H9 (cell line): ENCODE results near the gene CDC42EP3. TPM values are rescaled to one million over a fixed set of nuclear protein-coding genes. Genes with fewer than 3 reads are reported as not detected.

Source experiments
- DNase-seq: peaks from one replicate; pipeline ENCODE4 v3.0.0-alpha.2; 2017
- H2AFZ ChIP-seq: one replicate; pipeline ENCODE4 v1.6.1; 2013; ENCODE audit warnings: mild to moderate bottlenecking, low read length, control low read depth, moderate library complexity
- H2AK5ac ChIP-seq: 2 replicates; pipeline ENCODE4 v1.6.1; 2013; ENCODE audit warnings: low read length, control low read depth, mixed read lengths; ENCODE audit not compliant: insufficient read length
- H2BK120ac ChIP-seq: one replicate; pipeline ENCODE4 v1.6.1; 2013; ENCODE audit warnings: low read depth, mild to moderate bottlenecking, low read length, control low read depth, inconsistent platforms; ENCODE audit not compliant: poor library complexity, severe bottlenecking
- H2BK12ac ChIP-seq: 2 replicates; pipeline ENCODE4 v1.6.1; 2013; ENCODE audit warnings: low read length, control low read depth, mixed read lengths, low read depth; ENCODE audit not compliant: insufficient read length
- H2BK15ac ChIP-seq: 2 replicates; pipeline ENCODE4 v1.6.1; 2013; ENCODE audit warnings: low read depth, low read length, control low read depth
- H2BK20ac ChIP-seq: one replicate; pipeline ENCODE4 v1.6.1; 2013; ENCODE audit warnings: low read depth, mild to moderate bottlenecking, low read length, control low read depth, inconsistent platforms; ENCODE audit not compliant: poor library complexity, severe bottlenecking
- H2BK5ac ChIP-seq: 2 replicates; pipeline ENCODE4 v1.6.1; 2013; ENCODE audit warnings: low read length, control low read depth, mixed read lengths; ENCODE audit not compliant: insufficient read length
- H3K14ac ChIP-seq: 2 replicates; pipeline ENCODE4 v1.6.1; 2013; ENCODE audit warnings: low read length, control low read depth; ENCODE audit not compliant: insufficient read depth
- H3K18ac ChIP-seq: 2 replicates; pipeline ENCODE4 v1.6.1; 2013; ENCODE audit warnings: low read depth, mild to moderate bottlenecking, mixed read lengths, low read length, control low read depth; ENCODE audit not compliant: insufficient read length
- H3K23ac ChIP-seq: 2 replicates; pipeline ENCODE4 v1.6.1; 2013; ENCODE audit warnings: low read length, control low read depth, mixed read lengths, low read depth; ENCODE audit not compliant: insufficient read length
- H3K23me2 ChIP-seq: 2 replicates; pipeline ENCODE4 v1.6.1; 2013; ENCODE audit warnings: low read depth, mild to moderate bottlenecking, mixed read lengths, low read length, control low read depth; ENCODE audit not compliant: insufficient read length, poor library complexity, severe bottlenecking
- H3K27ac ChIP-seq: 2 replicates; pipeline ENCODE4 v1.5.1; 2013; ENCODE audit warnings: low read length, control low read depth, mixed read lengths, low read depth; ENCODE audit not compliant: insufficient read length
- H3K27me3 ChIP-seq: 2 replicates; pipeline ENCODE4 v1.6.1; 2013; ENCODE audit warnings: low read length, control low read depth, inconsistent platforms; ENCODE audit not compliant: insufficient read depth
- H3K4ac ChIP-seq: 2 replicates; pipeline ENCODE4 v1.6.1; 2013; ENCODE audit warnings: low read depth, mild to moderate bottlenecking, control low read depth, inconsistent platforms, low read length, moderate library complexity
- H3K4me1 ChIP-seq: 2 replicates; pipeline ENCODE4 v1.6.1; 2013; ENCODE audit warnings: low read length, control low read depth, inconsistent platforms; ENCODE audit not compliant: insufficient read depth
- H3K4me2 ChIP-seq: 2 replicates; pipeline ENCODE4 v1.6.1; 2013; ENCODE audit warnings: low read length, control low read depth, mixed read lengths; ENCODE audit not compliant: insufficient read length, insufficient read depth
- H3K56ac ChIP-seq: 2 replicates; pipeline ENCODE4 v1.6.1; 2013; ENCODE audit warnings: low read depth, mild to moderate bottlenecking, mixed read lengths, low read length, control low read depth; ENCODE audit not compliant: insufficient read length
- H3K79me1 ChIP-seq: 2 replicates; pipeline ENCODE4 v1.6.1; 2013; ENCODE audit warnings: low read depth, mild to moderate bottlenecking, moderate library complexity, low read length, control low read depth, inconsistent platforms; ENCODE audit not compliant: insufficient read depth, poor library complexity, severe bottlenecking
- H3K79me2 ChIP-seq: 2 replicates; pipeline ENCODE4 v1.6.1; 2013; ENCODE audit warnings: low read length, control low read depth, inconsistent platforms; ENCODE audit not compliant: insufficient read depth
- H3K9ac ChIP-seq: 2 replicates; pipeline ENCODE4 v1.6.1; 2013; ENCODE audit warnings: low read length, control low read depth, mixed read lengths; ENCODE audit not compliant: insufficient read length; ENCODE audit errors: extremely low read depth
- H3K9me3 ChIP-seq: one replicate; pipeline ENCODE4 v1.6.1; 2013; ENCODE audit warnings: low read depth, low read length, inconsistent platforms; ENCODE audit not compliant: control insufficient read depth
- H3T11ph ChIP-seq: one replicate; pipeline ENCODE4 v1.6.1; 2013; ENCODE audit warnings: mild to moderate bottlenecking, low read length, control low read depth, inconsistent platforms
- H4K20me1 ChIP-seq: one replicate; pipeline ENCODE4 v1.6.1; 2013; ENCODE audit not compliant: control insufficient read depth, insufficient read length, insufficient read depth
- H4K5ac ChIP-seq: 2 replicates; pipeline ENCODE4 v1.6.1; 2013; ENCODE audit warnings: low read depth, mild to moderate bottlenecking, mixed read lengths, low read length, control low read depth; ENCODE audit not compliant: insufficient read length
- H4K8ac ChIP-seq: replicated peaks from 2 replicates; pipeline ENCODE4 v1.6.1; 2013; ENCODE audit warnings: low read length, control low read depth, mixed read lengths, low read depth; ENCODE audit not compliant: insufficient read length
- H4K91ac ChIP-seq: 2 replicates; pipeline ENCODE4 v1.6.1; 2013; ENCODE audit warnings: low read depth, mild to moderate bottlenecking, moderate library complexity, mixed read lengths, low read length, control low read depth; ENCODE audit not compliant: insufficient read length
- H3K27ac Mint-ChIP-seq, 3 experiments: 2 replicates in 2 of 3; 3 replicates in 1 of 3; pipeline ENCODE4 v1.8.0; 2020 to 2021; ENCODE audit warnings: mixed read lengths in 3 of 3, mild to moderate bottlenecking in 1 of 3, moderate library complexity in 1 of 3
- H3K27me3 Mint-ChIP-seq: 2 replicates; pipeline ENCODE4 v1.8.0; 2021; ENCODE audit warnings: low read depth, mild to moderate bottlenecking, moderate library complexity, mixed read lengths
- H3K36me3 Mint-ChIP-seq, 3 experiments: 2 replicates in 2 of 3; 3 replicates in 1 of 3; pipeline ENCODE4 v1.8.0; 2020 to 2021; ENCODE audit warnings: low read depth in 3 of 3, mixed read lengths in 3 of 3; ENCODE audit not compliant: insufficient read depth in 1 of 3
- H3K4me1 Mint-ChIP-seq, 2 experiments: 2 replicates each; pipeline ENCODE4 v1.8.0; 2020; ENCODE audit warnings: mixed read lengths in 2 of 2
- H3K4me3 Mint-ChIP-seq, 2 experiments: 2 replicates in 1 of 2; 3 replicates in 1 of 2; pipeline ENCODE4 v1.8.0; 2020 to 2021; ENCODE audit warnings: mild to moderate bottlenecking in 2 of 2, mixed read lengths in 2 of 2, moderate library complexity in 1 of 2
- H3K9me3 Mint-ChIP-seq, 2 experiments: 2 replicates in 1 of 2; 3 replicates in 1 of 2; pipeline ENCODE4 v1.8.0; 2020; ENCODE audit warnings: mild to moderate bottlenecking in 2 of 2, mixed read lengths in 2 of 2, moderate library complexity in 1 of 2
- CTCF ChIP-seq: fragments of 200-600 bp; sonication (generic); conservative IDR thresholded peaks from 3 replicates; pipeline ENCODE4 v1.8.0; 2021; ENCODE audit warnings: antibody characterized with exemption, mild to moderate bottlenecking
- WGBS: extraction: QIAGEN DNeasy Blood & Tissue Kit; methylation state at CpG from one replicate; pipeline ENCODE4 v1.1.7; 2013; ENCODE audit warnings: missing lambda C conversion rate, low lambda C conversion rate, mixed read lengths; ENCODE audit not compliant: insufficient read length; ENCODE audit errors: extremely low coverage; 5-methylcytosine and 5-hydroxymethylcytosine counted together
- total RNA-seq: library from RNA; stranded (reverse); gene quantifications from 2 replicates; pipeline ENCODE4 v1.2.1, GENCODE V29; 2021

Gene CDC42EP3
- total RNA-seq, 1 experiment from 2014 or later = 61.5 TPM

GRCh38 chr2:37688771-37689468 lies 17.5 kb upstream of the CDC42EP3 start:
- H2BK20ac ChIP-seq = no peak overlapping the region
- H3K27ac ChIP-seq = no peak overlapping the region
- TF ChIP-seq CTCF = no peak
- H4K91ac ChIP-seq = no peak overlapping the region
- WGBS = no CpG with 5 or more reads among the region's 10 CpGs
- no peaks in the 10 kb centered on the region; the same call in 1 of the 2 replicates for H3K27me3 Mint-ChIP-seq
- no peak overlapping the region for H3K4ac ChIP-seq
- H3K9me3 Mint-ChIP-seq = peaks cover 0 to 1% of the 10 kb centered on the region in 2 experiments; a peak in 1 of 5 replicates
- no peaks in the 10 kb centered on the region for H3K23me2 ChIP-seq
- H3K18ac ChIP-seq = no peak overlapping the region
- H3K14ac ChIP-seq = no peak overlapping the region
- H3K23ac ChIP-seq = no peak overlapping the region
- H2AK5ac ChIP-seq = no peak overlapping the region
- no peak overlapping the region for H3K9ac ChIP-seq
- H3K4me2 ChIP-seq = no peak overlapping the region
- no peaks in the 10 kb centered on the region for H3K36me3 Mint-ChIP-seq
- no peak overlapping the region for H4K5ac ChIP-seq
- no peak overlapping the region for H3K56ac ChIP-seq
- H2AFZ ChIP-seq = no peak overlapping the region
- H3T11ph ChIP-seq = no peak overlapping the region
- no peaks in the 10 kb centered on the region for H3K4me1 ChIP-seq
- no peak overlapping the region for H3K27ac Mint-ChIP-seq
- H3K4me3 Mint-ChIP-seq = no peak overlapping the region
- no peak overlapping the region for H2BK5ac ChIP-seq
- H2BK15ac ChIP-seq = no peak overlapping the region
- no peaks in the 10 kb centered on the region for H3K79me2 ChIP-seq
- no peaks in the 10 kb centered on the region for H4K20me1 ChIP-seq
- H3K79me1 ChIP-seq = no peaks in the 10 kb centered on the region
- H3K9me3 ChIP-seq = no peaks in the 10 kb centered on the region
- H3K4me1 Mint-ChIP-seq = peaks cover 8 to 19% of the 10 kb centered on the region in 2 experiments
- no peak overlapping the region for H4K8ac ChIP-seq
- H2BK120ac ChIP-seq = no peak overlapping the region
- H2BK12ac ChIP-seq = no peak overlapping the region
- DNase-seq = no peak
- no peaks in the 10 kb centered on the region for H3K27me3 ChIP-seq
